ENCODE measurements around the gene CD22.

DNA sequence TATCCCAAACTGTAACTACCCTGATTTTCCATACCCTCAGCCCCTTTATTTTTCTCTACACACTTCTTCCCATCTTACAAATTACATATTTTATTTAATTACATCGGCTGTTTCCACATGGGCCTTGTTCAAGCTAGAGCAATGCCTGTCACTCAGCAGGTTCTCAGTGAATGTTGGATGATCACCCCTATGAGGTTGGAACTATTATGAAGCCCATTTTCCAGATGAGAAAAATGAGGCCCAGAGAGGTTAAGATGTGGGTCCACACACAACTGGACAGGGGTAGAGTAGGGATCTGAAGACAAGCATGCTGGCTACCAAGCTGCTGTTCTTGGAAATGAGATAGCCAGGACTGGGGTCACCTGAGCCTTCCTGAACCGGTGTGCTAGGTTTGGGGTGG, 27.0 kb upstream of the CD22 start:
- TF ChIP-seq CTCF (IDR thresholded peaks at IDR 0.05; ENCODE audit: low read depth, low read length) (no peak), EZH2phosphoT487 (IDR thresholded peaks at IDR 0.05; ENCODE audit: low read depth) (no peak)
